A673 (cell line): ENCODE data around the gene KIFAP3.

ENCODE experiments used
- EZH2 ChIP-seq: fragments of 200-600 bp; sonication (generic); IDR thresholded peaks from 2 replicates; pipeline ENCODE4 v1.6.1; 2017; ENCODE audit warnings: borderline replicate concordance, low read depth, mild to moderate bottlenecking, mixed read lengths, antibody characterized with exemption, low read length; ENCODE audit not compliant: poor library complexity, severe bottlenecking
- TF ChIP-seq, protein P1 (sequence below): fragments of 300-800, 200-600 bp; sonication (generic); conservative IDR thresholded peaks from 2 replicates; pipeline ENCODE4 v1.5.1; 2017; ENCODE audit warnings: low read depth, mild to moderate bottlenecking, antibody characterized with exemption, low read length, moderate library complexity, mixed read lengths

DNA sequence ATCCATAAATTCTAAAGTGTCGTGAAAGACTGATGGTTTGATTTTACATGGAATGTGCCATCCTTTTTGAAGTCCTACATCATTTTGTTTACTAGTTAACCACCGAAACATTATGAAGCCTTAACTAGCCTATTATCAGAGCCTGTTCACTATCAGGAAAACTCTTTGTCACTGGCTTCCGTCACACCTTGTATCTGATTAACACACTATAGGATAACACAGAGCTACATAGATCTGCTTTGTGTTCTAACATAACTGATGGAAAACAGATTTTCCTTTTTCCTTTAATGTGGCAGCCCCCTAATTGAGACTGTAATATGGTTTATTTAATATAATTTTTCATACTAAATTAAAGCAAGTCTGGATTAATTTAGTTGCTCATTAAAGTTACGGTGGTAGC is 106.3 kb downstream of the KIFAP3 start:
- TF ChIP-seq, protein P1, sequence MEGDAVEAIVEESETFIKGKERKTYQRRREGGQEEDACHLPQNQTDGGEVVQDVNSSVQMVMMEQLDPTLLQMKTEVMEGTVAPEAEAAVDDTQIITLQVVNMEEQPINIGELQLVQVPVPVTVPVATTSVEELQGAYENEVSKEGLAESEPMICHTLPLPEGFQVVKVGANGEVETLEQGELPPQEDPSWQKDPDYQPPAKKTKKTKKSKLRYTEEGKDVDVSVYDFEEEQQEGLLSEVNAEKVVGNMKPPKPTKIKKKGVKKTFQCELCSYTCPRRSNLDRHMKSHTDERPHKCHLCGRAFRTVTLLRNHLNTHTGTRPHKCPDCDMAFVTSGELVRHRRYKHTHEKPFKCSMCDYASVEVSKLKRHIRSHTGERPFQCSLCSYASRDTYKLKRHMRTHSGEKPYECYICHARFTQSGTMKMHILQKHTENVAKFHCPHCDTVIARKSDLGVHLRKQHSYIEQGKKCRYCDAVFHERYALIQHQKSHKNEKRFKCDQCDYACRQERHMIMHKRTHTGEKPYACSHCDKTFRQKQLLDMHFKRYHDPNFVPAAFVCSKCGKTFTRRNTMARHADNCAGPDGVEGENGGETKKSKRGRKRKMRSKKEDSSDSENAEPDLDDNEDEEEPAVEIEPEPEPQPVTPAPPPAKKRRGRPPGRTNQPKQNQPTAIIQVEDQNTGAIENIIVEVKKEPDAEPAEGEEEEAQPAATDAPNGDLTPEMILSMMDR, result no peak
- no peak for TF ChIP-seq EZH2
